Right lobe of liver (tissue), 6 donors: ENCODE data around the gene LMTK2. TPM values are rescaled to one million over a fixed set of nuclear protein-coding genes. Genes with fewer than 3 reads are reported as not detected.

ENCODE experiments used
- ATAC-seq, 4 donors: fragments of 200-7000 bp; cut with Tn5 transposase; one replicate each; pipeline ENCODE4 v1.9.1; 2020; ENCODE audit warnings: mild to moderate bottlenecking in 4 of 4, moderate library complexity in 4 of 4
- DNase-seq, 3 donors: peaks; one replicate each; pipeline ENCODE4 v3.0.0-alpha.2; 2020
- H3K27ac ChIP-seq, 3 donors: fragments of 200-600 bp; one replicate each; pipeline ENCODE4 v1.8.0; 2022
- H3K27me3 ChIP-seq, 2 donors: fragments of 200-600 bp; one replicate each; pipeline ENCODE4 v1.8.0; 2022
- H3K36me3 ChIP-seq, 4 donors: fragments of 200-600 bp; sonication (generic) in 1 of 4; one replicate each; pipeline versions ENCODE4 v1.5.1 to v1.8.0; 2017 to 2022; ENCODE audit warnings: control low read depth in 1 of 4
- H3K4me1 ChIP-seq, 4 donors: fragments of 200-600 bp; sonication (generic) in 1 of 4; one replicate each; pipeline versions ENCODE4 v1.5.1 to v1.8.0; 2017 to 2022; ENCODE audit warnings: control low read depth in 1 of 4
- H3K4me3 ChIP-seq, 3 donors: fragments of 200-600 bp; one replicate each; pipeline ENCODE4 v1.8.0; 2022
- H3K9me3 ChIP-seq, 4 donors: fragments of 200-600 bp; sonication (generic) in 1 of 4; one replicate each; pipeline versions ENCODE4 v1.5.1 to v1.8.0; 2017 to 2022; ENCODE audit warnings: control low read depth in 1 of 4
- CTCF ChIP-seq, 4 donors: fragments of 200-600 bp in 3 of 4; fragments of 450-650 bp in 1 of 4; IDR thresholded peaks; one replicate each; pipeline versions ENCODE4 v1.5.1 to v1.8.0; 2016 to 2022; ENCODE audit warnings: antibody characterized with exemption in 4 of 4, mild to moderate bottlenecking in 2 of 4
- POLR2A ChIP-seq: fragments of 450-650 bp; IDR thresholded peaks from one replicate; pipeline ENCODE4 v1.6.1; 2017; ENCODE audit warnings: antibody characterized with exemption, mild to moderate bottlenecking
- WGBS: methylation state at CpG from one replicate; pipeline ENCODE4 v1.1.6; 2018; ENCODE audit warnings: low coverage, low lambda C conversion rate; ENCODE audit not compliant: insufficient coverage; ENCODE audit errors: missing lambda C conversion rate; 5-methylcytosine and 5-hydroxymethylcytosine counted together
- intact Hi-C, 2 donors: fragments of 100-400 bp; cut with DNase I; formaldehyde crosslinking; loops; one replicate each; pipeline versions ENCODE4 v1.11.2 to v1.14.1; 2022
- total RNA-seq, 6 experiments: library from RNA; depleted of rRNA in 2 of 6; stranded (reverse); fragments of >200 nt in 2 of 6; fragmentation: NEBNext Ultra II Directional in 3 of 6; extraction: Animal tissue kit (Norgen Biotek cat#: 25700) in 3 of 6; gene quantifications; one replicate each; pipeline versions ENCODE4 v1.1.0 to v1.2.4, GENCODE V29; 2016 to 2023
- donor health status: DM: no; HTN: yes; CAD: no.
- donor health status: DM: no; HTN: no; CAD: no.
- donor health status: DM: no; HTN: no; CAD: no.
- donor health status: DM: no; HTN: yes; CAD: no.
- donor health status: DM: no; HTN: yes; CAD: no.

LMTK2 gene
- total RNA-seq, 6 experiments from 2014 or later: 9.4 to 16.7 (median 13.9) TPM

DNA sequence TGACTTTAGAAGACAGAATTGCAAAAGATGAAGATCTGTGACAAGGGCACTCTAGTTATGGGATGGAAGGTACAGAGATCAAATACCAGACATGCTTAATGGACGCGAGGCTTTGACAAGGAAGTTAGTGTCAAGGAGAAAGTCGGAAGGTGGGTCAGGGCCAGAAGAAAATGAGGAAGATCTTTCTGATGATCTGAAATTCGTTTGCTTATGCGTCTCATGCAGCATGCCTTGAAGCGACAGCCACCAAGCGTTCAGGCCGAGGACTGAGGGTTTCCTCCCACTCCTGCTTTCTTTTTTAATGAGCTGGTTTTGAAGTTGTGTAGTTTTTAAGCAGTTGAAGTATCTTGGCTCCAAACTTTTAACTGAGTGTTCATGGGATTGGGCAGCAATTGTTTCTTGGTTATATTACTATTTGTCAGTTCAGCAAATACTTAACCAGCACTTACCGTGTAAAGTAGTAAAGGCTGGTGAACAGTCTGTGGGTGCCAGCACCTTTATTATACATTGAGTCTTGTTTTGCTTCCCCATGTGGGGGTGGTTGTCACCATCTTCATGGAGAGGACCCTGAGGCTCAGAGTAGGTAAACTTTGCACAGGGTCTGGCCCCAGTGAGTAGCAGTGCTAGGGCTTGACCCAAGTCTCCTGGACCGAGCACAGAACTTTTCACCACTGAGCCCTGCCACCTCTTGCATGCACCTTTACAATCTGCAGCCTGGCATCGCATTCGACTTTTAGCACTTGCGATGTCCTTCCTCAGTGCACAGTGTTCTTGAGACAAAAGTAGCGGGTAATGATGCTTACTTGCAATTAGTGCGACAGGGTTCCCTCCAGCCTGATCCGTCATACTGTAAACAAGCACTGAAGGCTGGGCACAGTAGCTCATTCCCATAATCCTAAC is 90.3 kb downstream of the LMTK2 start:
- Histone ChIP-seq H3K4me3 (no peak overlapping the region), H3K4me1 (no peaks in the 10 kb centered on the region), H3K27ac (no peak overlapping the region), H3K27me3 (no peaks in the 10 kb centered on the region), H3K36me3 (peaks cover 0 to 27% (median 5%) of the 10 kb centered on the region in 4 donors), H3K9me3 (no peaks in the 10 kb centered on the region)
- intact Hi-C loops: no loop called here
- ATAC-seq (no peak), DNase-seq (no peak)
- WGBS: 90% methylated on average over 11 of the region's 16 CpGs
- TF ChIP-seq CTCF (IDR thresholded peaks at IDR 0.05) (no peak), POLR2A (no peak)

DNA sequence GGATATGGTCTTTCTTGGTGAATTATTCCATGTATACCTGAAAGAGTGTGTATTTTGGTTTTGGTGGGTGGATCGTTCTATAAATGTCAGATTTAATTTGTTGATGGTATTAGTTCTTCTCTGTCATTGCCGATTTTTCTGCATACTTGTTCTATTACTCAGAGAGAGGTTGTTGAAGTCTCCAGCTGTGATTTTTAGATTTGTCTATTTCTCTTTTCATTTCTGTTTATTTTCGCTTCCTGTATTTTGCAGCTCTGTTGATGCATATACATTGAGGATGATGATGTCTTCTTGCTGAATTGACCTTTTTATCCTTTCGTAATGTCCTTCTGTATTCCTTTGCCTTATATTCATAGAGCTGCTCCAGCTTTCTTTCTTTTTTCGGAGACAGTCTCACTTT is 92.5 kb downstream of the LMTK2 start:
- no peaks in the 10 kb centered on the region for H3K4me1 ChIP-seq
- intact Hi-C loops: no loop called here
- DNase-seq (no peak), ATAC-seq (no peak)
- 95% methylated on average over 5 of the region's 5 CpGs for WGBS
- H3K4me3 ChIP-seq: no peak overlapping the region
- TF ChIP-seq CTCF (IDR thresholded peaks at IDR 0.05): no peak
- no peak for TF ChIP-seq POLR2A
- H3K36me3 ChIP-seq: peaks cover 0 to 18% (median 0%) of the 10 kb centered on the region in 4 donors
- no peak overlapping the region for H3K27ac ChIP-seq
- H3K9me3 ChIP-seq: no peaks in the 10 kb centered on the region
- H3K27me3 ChIP-seq: no peaks in the 10 kb centered on the region

DNA sequence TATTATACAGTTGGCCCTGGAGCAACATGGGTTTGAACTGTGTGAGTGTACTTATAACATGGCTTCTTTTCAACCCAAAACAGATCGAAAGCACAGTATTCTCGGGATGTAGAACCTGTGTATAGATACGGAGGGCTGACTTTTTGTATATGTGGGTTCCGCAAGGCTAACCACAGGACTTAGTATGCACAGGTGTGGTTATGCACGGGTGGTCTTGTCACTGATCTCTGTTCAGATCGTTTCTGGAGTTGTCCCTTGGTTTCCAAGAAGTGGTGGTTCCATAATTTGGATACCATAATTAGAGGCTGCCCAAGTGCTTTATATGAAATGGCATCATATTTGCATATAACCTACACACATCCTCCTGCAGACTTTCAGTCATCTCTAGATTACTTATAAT is 93.7 kb downstream of the LMTK2 start:
- Histone ChIP-seq H3K4me1 (no peaks in the 10 kb centered on the region), H3K27ac (no peak overlapping the region), H3K36me3 (peaks cover 0 to 7% (median 5%) of the 10 kb centered on the region in 4 donors), H3K9me3 (no peaks in the 10 kb centered on the region), H3K4me3 (no peak overlapping the region), H3K27me3 (no peaks in the 10 kb centered on the region)
- ATAC-seq (no peak), DNase-seq (no peak)
- TF ChIP-seq CTCF (IDR thresholded peaks at IDR 0.05): no peak
- no peak for TF ChIP-seq POLR2A
- WGBS: 87% methylated on average over 6 of the region's 6 CpGs
- intact Hi-C loops: no loop called here

- WGBS: 57% methylated on average over 10 of the region's 15 CpGs
- Histone ChIP-seq H3K36me3 (peaks cover 0 to 18% (median 9%) of the 10 kb centered on the region in 4 donors), H3K27ac (no peak overlapping the region), H3K9me3 (no peaks in the 10 kb centered on the region), H3K4me3 (no peak overlapping the region), H3K27me3 (no peaks in the 10 kb centered on the region), H3K4me1 (no peaks in the 10 kb centered on the region)
- intact Hi-C loops: no loop called here
- TF ChIP-seq POLR2A: no peak
- TF ChIP-seq CTCF (IDR thresholded peaks at IDR 0.05): no peak
- ATAC-seq (peak; percentile 18 to 53 (median 48)), DNase-seq (no peak)
Observed at GRCh38 chr7:98202367-98203195, 95.9 kb downstream of the LMTK2 start.
